GM21619 (cell line): ENCODE data around the gene TP53I13.
"Not testable (repeated sequence)": the region's sequence is repeated elsewhere in the genome, so short reads cannot be mapped to it uniquely, and the experiment has no call there.

Experiments
- ATAC-seq: cut with Tn5 transposase; IDR thresholded peaks from one replicate; pipeline ENCODE4 v1.9.1; 2021; ENCODE audit not compliant: unreplicated experiment

Gene TP53I13, protein sequence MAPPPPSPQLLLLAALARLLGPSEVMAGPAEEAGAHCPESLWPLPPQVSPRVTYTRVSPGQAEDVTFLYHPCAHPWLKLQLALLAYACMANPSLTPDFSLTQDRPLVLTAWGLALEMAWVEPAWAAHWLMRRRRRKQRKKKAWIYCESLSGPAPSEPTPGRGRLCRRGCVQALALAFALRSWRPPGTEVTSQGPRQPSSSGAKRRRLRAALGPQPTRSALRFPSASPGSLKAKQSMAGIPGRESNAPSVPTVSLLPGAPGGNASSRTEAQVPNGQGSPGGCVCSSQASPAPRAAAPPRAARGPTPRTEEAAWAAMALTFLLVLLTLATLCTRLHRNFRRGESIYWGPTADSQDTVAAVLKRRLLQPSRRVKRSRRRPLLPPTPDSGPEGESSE

DNA sequence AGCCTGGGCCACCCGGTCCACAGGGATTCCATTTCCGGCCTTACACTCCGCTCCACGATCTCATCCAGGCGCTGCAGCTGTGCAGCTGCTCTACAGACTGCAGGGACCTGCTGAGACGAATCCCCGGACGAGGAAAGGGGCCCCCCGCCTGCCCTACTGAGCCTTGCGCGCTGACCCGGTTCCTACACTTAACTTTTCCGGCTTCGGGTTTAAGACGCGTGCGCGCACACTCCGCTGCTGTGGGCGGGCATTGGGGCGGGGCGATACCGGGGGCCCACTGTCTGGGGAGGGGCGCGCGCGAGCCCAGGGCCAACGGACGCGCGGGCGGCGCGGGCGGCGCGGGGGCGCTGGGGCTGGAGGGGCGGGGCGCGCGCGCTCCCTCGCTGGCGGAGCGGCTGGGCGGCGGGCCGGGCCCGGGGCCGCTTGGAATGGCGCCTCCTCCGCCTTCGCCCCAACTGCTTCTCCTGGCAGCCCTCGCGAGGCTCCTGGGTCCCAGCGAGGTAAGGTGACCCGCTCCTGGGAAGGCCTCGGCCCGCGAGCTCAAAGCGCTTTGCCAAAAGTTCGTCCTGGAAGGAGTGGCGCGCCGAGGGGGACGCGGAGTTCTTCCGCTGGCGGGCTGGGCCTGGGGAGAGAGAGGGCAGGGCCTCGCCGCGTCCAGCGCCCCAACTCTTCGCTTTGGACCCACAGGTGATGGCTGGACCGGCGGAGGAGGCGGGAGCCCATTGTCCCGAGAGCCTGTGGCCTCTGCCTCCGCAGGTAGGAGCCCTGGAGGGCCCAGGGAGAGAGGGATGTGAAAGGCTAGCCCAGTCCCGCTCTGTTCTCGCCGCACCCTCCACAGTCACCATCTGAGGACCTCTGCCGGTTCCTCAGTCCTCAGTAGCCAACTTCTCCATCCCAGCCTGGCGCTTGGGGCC lies at the start of gene TP53I13:
Gene TP53I13 (plus strand): TSS at position 371 of the 914 bp plus-strand sequence. CDS start 58 bp downstream, at position 429.
- peak; percentile 26 for ATAC-seq

DNA sequence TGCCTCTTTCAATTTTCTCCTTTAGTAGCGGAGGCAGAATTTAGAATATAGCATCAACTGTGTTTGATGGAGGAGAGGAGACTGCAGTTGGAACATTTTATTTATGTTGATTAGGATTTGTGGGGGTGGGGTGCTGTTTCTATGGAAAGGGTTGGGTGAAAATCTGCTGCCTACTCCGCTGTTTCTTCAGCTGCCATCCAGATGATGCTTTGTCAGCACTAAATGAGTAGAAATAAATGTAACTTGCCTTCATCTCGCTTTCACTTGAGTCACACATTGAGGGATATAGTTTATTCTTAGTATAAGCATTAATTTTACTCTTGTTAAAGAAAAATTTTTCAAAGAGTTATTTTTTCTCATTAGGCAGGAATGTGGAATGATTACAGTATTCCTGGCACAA lies 43.8 kb upstream of the TP53I13 start:
- ATAC-seq, result no peak

DNA sequence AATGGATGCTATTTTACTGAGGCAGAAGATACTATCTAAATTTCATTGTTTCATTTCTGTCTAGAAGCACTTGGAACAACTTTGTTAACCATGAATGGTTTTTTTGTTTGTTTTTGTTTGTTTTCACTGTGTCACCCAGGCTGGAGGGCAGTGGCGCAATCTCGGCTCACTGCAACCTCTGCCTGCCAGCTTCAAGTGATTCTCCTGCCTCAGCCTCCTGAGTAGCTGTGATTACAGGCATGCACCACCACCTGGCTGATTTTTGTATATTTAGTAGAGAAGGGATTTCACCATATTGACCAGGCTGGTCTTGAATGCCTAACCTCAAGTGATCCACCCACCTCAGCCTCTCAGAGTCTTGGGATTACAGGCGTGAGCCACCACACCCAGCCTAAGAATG lies 42.2 kb upstream of the TP53I13 start:
- no peak for ATAC-seq

DNA sequence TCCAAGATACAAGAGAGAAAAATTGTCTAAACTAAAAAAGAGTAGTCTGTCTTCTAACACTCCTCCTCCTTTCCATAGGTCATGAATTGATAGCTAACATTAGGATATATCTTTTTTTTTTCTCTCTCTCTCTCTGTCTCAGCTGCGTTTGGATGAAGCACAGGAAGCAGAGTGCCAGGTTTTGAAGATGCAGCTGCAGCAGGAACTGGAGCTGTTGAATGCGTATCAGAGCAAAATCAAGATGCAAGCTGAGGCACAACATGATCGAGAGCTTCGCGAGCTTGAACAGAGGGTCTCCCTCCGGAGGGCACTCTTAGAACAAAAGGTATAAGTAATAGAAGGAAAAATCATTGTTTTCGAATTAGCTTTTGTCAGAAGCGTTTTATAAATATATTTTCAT lies 34.5 kb upstream of the TP53I13 start:
- ATAC-seq, result no peak

DNA sequence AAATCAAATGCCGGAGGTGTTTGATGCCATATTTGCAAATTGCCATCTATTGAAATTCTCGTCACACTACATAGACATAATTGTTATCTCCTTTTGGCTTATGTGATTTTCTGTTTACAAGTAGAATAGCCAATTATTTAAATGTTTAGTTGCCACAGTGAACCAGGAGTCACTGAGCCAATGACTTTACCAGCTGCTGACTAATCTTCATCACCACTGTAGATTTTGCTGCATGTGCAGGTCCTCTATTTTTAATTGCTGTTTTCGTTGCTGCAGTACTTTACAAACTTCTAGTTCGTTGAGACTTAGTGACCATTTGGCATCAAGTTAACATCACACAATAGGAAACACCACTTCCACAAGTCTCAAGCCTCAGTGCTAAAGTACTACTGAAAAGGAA lies 24.4 kb upstream of the TP53I13 start:
- no peak for ATAC-seq

DNA sequence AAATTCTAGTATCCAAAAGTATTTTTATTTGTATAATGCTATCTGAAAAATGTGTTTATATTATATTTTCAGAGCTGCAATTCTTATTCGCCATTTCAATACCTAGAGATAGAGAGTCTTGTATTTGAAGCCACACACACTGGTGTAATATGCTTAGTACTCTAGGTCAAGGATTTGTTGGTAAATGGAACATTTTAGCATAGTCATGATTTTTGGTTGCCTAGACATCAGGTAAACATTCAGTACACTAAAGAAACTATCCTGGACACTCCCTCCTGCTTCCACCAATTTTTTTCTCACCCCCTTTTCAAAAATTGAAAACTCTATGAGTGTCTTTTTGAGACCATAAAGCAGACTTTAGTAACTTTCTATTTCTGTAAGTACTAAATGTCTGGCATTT lies 22.4 kb upstream of the TP53I13 start:
- no peak for ATAC-seq

DNA sequence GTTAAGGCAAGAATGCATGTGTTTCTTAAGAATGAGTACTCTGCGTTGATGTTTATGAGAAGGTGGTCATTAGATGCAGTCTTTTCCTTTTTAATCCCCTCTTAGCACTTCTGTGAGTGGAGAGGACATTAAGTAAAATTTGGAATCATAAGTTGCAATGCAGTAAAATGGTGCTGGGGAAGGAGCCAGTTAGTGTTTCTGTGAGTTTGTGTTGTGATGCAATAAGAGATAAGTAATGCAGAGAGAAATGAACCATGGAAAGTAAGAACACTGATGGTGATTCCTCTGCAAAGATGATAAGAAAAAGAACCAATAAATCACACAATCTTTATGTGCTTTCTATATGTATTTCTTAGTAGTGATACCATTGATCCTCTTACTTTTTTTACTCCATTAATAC lies 21.7 kb upstream of the TP53I13 start:
- no peak for ATAC-seq

DNA sequence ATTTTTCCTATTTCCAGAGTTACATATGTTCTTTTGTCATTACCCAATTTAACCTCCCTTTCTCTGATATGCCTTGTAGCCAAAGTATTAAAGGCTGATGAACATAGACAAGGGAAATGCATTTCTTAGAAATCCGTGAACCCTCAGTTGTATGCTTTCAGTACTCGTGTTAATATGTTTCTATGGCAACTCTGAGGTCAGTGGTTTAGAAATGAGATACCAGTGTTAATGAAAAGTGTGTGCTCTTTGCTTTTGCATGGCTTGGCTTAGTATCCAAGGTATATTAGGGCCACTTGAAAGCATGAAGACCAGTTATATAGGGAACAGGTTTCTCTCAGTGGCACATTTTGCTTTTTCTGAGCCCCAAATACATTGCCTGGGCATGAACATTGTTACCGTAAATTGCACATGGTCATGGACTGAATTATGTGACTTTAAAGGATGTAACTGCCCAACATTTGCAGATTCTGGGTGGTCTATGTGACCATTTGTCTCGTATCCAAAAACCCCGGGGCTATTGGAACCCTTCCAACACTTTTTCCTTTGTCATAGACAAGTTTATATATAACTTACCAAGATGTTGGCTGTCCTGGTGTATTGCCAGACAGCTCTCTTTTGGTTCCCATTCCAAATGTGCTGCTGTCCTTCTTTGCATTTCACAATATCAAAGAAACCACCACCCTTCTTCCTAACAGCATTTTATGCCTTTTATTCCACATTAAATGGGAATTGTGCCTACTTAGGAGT lies 19.2 kb upstream of the TP53I13 start:
- ATAC-seq, result no peak

DNA sequence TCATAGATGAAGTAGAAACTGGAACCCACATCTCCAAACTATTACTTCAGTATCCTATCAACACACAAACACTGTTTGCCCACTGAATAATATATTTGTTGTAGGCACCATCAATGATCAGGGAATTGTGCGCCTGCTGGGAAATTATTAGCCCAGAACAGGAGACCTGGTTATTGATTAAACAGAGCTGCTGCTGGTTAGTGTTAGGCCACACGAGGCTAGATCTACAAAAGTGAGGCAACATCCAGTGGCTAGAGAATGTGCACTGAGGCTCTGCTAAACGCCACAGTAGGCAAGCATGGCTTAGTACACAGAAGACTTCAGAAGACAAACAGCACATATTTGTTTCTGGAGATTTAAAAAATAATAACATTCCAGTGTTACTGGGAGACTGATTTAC lies 12.7 kb upstream of the TP53I13 start:
- no peak for ATAC-seq

DNA sequence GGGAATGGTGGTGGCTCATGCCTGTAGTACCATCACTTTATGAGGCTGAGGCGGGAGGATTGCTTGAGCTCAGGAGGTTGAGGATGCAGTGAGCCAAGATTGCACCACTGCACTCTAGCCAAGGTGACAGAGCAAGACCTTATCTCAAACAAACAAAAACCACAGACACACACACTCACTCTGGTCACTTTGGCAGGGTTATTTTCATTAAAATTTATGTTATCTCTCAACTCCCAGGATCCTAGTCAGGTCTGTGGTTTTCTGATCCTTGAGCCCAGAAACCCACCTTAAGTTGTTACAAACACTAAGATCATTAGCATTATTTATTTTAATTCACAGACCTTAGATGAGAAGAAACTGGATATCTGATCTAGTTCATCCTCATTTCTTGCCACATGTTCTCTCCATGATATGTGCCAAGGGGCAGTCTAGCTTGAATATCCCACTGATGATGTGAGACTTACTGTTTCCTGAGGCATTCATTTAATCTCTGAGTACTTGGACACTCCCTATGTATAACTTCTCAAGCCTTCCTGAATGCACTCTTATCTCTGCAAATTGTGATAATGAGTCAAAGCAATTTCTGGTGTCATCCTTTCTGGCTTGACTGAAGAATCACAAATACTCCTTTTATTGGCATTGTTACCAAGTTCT lies 11.3 kb upstream of the TP53I13 start:
- ATAC-seq, result no peak

DNA sequence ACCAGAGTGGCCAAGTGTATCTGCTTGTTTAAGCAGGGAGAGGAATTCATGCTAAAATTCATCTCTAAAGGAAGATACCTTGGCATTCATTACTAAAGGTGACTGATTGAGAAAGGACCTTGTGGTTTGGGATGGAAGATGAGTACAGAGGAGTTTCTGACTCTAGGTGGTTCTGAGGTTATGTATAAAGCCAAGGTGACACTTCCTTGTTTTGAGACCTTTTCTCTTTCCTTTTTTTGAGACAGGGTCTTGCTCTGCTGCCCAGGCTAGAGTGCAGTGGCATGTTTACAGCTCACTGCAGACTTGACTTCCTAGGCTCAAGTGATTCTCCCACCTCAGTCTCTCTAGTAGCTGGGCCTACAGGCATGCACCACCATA lies 10.8 kb upstream of the TP53I13 start:
- no peak for ATAC-seq

DNA sequence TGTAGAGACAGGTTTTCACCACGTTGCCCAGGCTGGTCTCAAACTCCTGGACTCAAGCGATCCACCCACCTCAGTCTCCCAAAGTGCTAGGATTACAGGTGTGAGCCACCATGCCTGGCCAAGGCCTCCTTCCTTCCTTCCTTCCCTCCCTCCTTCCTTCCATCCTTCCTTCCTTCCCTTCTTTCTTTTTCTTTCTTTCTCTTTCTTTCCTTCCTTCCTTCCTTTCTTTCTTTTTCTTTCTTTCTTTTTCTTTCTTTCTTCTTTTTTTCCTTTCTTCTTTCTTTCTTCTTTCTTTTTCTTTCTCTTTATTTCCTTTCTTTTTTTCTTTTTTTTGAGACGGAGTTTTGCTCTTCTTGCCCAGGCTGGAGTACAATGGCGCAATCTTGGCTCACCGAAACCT lies 10.4 kb upstream of the TP53I13 start:
- not testable (repeated sequence) for ATAC-seq

DNA sequence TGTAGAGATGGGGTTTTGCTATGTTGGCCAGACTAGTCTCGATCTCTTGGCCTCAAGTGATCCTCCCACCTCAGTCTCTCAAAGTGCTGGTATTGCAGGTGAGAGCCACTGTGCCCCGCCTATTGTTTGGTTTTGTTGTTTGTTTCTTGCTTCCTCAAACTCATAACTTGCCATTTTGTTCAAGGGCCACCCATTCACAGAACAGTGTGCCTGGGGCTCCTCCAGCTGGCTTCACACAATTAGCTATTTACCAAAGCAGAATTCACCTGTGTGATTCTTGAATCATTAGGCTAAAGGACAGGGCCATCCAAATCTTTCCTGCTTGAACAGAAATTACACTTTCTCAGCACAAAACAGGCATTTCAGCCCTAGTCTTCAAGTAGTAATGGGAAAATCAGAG lies 8.9 kb upstream of the TP53I13 start:
- no peak for ATAC-seq

DNA sequence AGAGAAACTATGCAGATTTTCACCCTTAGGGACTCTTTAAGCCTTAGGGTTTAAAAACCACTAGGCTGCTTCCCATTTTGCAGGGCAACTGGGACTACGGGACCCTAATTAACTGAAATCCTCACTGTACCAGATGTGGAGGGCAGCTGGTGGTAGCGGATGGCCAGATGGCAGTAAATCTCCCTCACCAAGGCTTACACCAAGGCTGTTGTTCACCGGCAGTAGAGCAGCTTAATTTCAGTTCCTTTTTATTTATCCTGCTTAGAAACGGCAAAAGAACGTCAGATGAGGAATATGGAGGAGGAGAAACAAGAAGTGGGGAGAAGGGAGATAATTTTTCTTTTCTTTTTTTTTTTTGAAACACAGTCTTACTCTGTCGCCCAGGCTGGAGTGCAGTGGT lies 8.2 kb upstream of the TP53I13 start:
- ATAC-seq, result no peak

DNA sequence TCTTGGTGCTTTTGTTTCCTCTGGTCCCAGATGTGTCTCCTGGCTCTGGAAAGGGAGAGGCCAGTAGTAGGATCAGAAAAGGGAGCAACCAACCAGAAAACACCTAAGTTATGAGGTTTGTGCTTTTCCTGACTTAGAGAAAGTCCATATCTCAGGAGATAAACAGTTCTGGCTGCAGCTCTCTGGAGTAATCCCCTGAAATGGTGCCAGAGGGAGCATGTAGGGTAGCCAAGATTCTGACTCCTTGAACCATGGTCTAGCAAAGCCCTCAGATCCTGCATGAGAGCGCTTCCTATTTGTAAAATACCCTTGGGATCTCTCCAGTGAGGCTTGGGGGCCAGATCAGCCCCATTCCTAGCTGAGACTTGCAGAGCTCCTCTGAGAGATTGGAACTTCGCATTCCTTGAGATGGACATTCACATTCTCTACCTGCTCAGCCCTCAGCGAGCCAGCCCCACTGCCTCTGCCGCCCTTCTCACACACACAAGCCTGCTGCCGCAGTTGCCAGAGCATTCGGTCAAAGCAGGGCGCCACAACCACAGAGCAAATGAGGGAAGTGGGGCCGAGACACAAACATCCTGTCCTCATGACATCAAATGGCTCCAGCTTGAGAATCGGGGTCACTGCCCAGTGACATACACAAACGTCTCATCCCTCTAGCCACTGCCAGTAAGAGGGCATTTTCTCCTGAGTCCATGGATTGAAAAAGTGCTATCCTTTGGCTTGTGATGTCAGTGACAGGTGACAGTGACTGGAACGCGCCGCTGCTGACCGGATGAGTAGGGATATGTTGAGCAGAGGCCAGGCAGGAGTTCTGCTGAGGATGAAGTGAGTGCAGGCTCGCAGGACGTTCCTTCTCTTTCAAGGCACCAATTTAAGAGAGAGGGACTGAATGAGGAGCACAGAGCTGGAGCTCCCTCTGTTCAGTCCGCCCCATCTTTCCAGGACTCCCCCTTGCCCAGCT lies 6.7 kb upstream of the TP53I13 start:
- no peak for ATAC-seq

DNA sequence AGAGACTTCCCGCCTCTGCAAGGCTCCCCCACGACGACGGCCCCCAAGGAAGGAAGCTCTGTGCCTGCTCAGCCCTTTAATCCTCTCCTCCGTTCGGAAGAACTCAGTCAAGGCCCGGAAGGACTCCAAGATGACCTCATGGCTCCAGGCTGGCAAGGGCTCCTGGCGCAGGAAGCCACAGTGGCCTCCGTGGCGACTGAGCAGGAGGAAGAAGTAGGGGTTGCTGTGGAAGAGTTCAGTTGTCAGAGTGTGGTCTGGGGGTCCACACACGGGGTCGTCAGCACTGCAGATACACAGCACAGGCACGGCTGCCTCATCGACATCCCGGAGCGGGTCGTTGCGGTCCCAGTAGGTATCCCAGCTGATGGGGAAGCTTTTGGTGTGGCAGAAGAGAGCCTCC lies 5.9 kb upstream of the TP53I13 start:
- ATAC-seq, result no peak

DNA sequence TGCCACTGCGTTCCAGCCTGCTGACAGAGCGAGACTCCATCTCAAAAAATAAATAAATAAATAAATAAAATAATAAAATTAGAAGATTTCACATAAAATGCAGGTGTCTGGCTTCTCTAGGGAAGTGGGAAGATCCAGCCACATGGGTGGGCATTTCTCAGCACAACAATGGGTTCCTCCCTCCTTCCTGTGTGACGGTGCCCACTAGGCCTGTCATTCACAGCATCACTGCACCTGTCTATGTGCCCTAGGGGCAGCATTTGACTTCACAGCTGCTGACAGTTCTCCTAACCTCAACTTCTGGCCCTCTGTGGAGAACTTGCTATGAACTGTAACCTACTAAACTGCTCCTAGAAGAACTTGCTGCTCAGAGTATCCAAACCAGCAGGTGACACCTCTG lies 4.7 kb upstream of the TP53I13 start:
- no peak for ATAC-seq

DNA sequence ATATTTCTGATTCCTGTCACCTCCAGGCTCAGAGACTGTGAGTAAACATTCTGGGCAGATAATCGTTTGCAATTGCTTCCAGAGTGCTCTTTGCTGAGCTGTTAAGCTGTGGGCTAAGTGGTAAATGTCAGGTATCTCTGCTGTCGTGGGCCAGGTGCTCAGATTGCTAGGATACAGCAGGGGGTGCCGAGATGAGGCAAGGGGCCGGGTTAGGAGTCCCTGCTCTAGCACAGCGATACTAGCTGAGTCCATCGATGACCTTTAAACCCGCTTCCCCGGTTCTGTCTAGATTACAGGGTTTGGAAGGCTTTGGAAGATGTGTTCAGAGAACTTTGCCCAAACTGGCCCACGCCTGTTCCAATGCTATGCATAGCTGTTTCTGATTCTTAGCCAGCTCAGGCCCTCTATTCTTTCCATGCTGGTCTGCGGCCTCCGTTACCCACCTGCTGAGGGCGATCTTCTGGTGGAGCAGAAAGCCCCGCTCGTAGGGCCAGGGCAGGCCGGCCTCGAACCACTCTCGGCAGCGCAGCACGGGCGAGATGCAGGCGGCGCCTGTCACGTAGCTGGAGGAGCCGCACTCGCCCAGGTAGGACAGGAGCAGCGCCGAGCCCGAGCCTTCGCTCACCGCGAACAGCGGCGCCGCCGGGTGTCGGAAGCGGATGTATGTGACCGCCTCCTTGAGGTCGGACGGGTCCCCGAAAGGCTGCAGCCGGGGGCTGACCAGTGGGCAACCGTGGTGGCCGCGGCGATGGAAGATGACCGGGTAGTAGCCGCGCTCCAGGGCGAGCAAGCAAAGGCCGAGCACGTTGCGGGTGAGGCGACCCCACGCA lies 2.6 kb upstream of the TP53I13 start:
- no peak for ATAC-seq
